Stomach (tissue), 9 donors: Measurements from ENCODE around the gene NPHP4. TPM values are rescaled to one million over a fixed set of nuclear protein-coding genes. Genes with fewer than 3 reads are reported as not detected.
A peak's percentile ranks its signal among the peaks of the same experiment; 100 is the strongest.

Experiments used
- DNase-seq, 2 donors: peaks; one replicate each; pipeline versions ENCODE4 v3.0.0 to v3.0.0-alpha.2; 2013 to 2019
- H3K27ac ChIP-seq, 5 donors: fragments of 200-600 bp in 4 of 5; sonication (generic) in 4 of 5; one replicate each; pipeline ENCODE4 v1.5.1; 2013 to 2019; ENCODE audit warnings: mild to moderate bottlenecking in 1 of 5, moderate library complexity in 1 of 5
- H3K27me3 ChIP-seq, 3 donors: fragments of 200-600 bp; sonication (generic); one replicate each; pipeline ENCODE4 v1.5.1; 2017 to 2019; ENCODE audit warnings: mixed run types in 1 of 3
- H3K36me3 ChIP-seq, 4 donors: fragments of 200-600 bp; sonication (generic); 1 replicate in 3 of 4; 2 replicates in 1 of 4; pipeline ENCODE4 v1.5.1; 2016 to 2019
- H3K4me1 ChIP-seq, 4 donors: fragments of 200-600 bp; sonication (generic); one replicate each; pipeline ENCODE4 v1.5.1; 2016 to 2019
- H3K4me3 ChIP-seq, 4 donors: fragments of 200-600 bp; sonication (generic) in 3 of 4; one replicate each; pipeline ENCODE4 v1.5.1; 2016 to 2019; ENCODE audit warnings: mild to moderate bottlenecking in 1 of 4
- H3K9me3 ChIP-seq, 4 donors: fragments of 200-600 bp; sonication (generic); one replicate each; pipeline ENCODE4 v1.5.1; 2016 to 2019
- EP300 ChIP-seq: sonication (generic); formaldehyde crosslinking; IDR thresholded peaks from one replicate; pipeline ENCODE4 v1.6.1; 2017; ENCODE audit warnings: antibody characterized with exemption
- POLR2A ChIP-seq, 4 donors: fragments of 450-650 bp; IDR thresholded peaks; one replicate each; pipeline ENCODE4 v1.6.1; 2016; ENCODE audit warnings: antibody characterized with exemption in 4 of 4, control low read depth in 2 of 4, mild to moderate bottlenecking in 1 of 4, moderate library complexity in 1 of 4
- POLR2AphosphoS5 ChIP-seq, 3 donors: sonication (generic); formaldehyde crosslinking; IDR thresholded peaks; one replicate each; pipeline ENCODE4 v1.6.1; 2016; ENCODE audit warnings: antibody characterized with exemption in 3 of 3
- WGBS, 5 donors: extraction: QIAGEN DNeasy Blood & Tissue Kit in 3 of 5; methylation state at CpG; one replicate each; pipeline versions ENCODE4 v1.1.5 to v1.1.7; 2013 to 2018; 5-methylcytosine and 5-hydroxymethylcytosine counted together
- intact Hi-C: fragments of 100-400 bp; cut with DNase I; formaldehyde crosslinking; loops from one replicate; pipeline ENCODE4 v1.15.1; 2023; ENCODE audit warnings: low total_unique reads
- polyA plus RNA-seq, 3 donors: library from polyadenylated mRNA; stranded (reverse); fragments of 200-250 nt; gene quantifications; one replicate each; pipeline ENCODE4 v1.2.3, GENCODE V29; 2013
- total RNA-seq, 5 donors: library from RNA; depleted of rRNA; stranded (reverse); fragments of >200 nt; gene quantifications; one replicate each; pipeline versions ENCODE4 v1.1.0 to v1.2.3, GENCODE V29; 2014 to 2016
- TF ChIP-seq, protein P1 (sequence below), 7 experiments: fragments of 450-650 bp in 4 of 7; fragments of 200-600 bp in 3 of 7; sonication (generic) in 3 of 7; IDR thresholded peaks; one replicate each; pipeline ENCODE4 v1.5.1; 2016 to 2019; ENCODE audit warnings: antibody characterized with exemption in 7 of 7, control low read depth in 2 of 7, mild to moderate bottlenecking in 1 of 7
- donor health status: healthy with polysubstance abuse.
- donor health status: Bipolar disorder and iron deficiency.
- donor health status: healthy.

NPHP4 gene
- total and polyA plus RNA-seq, 8 donors = 1.9 to 29.7 (median 7.3) TPM

DNA sequence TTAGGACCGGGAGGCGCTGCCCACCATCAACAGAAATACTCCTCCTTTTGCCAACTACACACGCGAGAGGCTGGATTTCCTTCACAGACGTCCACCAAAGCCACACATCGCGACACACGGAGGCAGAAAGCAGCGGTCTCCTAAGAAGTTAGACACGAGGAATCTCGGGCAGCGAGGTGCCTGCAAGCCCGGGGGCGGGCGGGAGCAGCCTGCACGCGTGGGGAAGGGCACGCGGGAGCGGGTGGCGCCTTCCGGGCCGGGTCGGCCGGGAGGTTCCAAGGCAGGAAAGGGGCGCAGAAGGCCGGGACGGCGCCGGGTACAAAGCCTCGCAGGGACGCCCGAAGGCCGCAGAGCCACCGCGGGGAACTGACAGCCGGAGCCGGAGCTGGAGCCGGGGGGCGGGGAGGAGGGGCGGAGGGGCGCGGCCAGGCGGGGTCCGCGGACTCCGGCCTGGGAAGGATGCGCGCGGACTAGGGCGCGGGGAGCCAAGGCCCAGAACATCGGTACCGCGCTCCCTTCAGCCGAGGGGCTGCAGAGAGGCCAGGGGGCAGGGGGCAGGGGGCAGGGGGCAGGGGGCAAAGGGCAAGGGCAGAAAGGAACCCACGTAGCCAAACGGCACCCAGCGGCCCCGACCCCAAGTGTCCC lies 722 bp downstream of the NPHP4 start:
- Histone ChIP-seq H3K36me3 (no peaks in the 10 kb centered on the region), H3K27me3 (peaks cover 0 to 17% (median 7%) of the 10 kb centered on the region in 3 donors), H3K4me1 (peaks cover 17 to 40% (median 28%) of the 10 kb centered on the region in 4 donors), H3K27ac (peak overlapping the region; percentile 92 to 96 (median 96)), H3K9me3 (no peaks in the 10 kb centered on the region), H3K4me3 (peak overlapping the region; percentile 82 to 99 (median 90))
- intact Hi-C loops = loop anchor here (10.0 kb wide), 1 partner anchor 213 kb away; the partner anchor contains the start of gene RNF207
- TF ChIP-seq POLR2AphosphoS5 (IDR thresholded peaks at IDR 0.05) (no peak), POLR2A (IDR thresholded peaks at IDR 0.05) (no peak), EP300 (no peak)
- DNase-seq = peak; percentile 35 to 75
- WGBS, 5 donors = 0 to 2% (median 0%) methylated on average over 25 to 60 of the region's 60 CpGs

DNA sequence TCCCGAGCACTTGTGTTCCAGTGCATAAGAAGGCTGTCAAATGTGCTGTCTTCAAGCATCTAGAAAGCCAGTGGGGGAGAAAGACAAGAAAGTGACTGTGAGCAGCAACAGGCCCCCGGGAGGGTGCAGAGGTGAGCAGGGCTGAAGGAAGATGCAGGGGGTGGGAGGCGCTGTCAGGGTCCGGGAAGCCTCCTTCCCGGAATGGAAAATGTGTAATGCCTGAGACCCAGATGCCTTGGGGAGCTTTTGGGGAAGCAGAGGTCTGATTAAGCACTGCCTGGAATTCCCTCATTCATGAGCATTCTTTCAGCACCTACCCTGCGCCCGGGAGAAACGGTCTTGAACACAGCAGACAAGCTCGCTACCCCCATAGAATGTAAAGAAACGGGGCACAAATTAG lies 1.3 kb downstream of the NPHP4 start:
- Histone ChIP-seq H3K27ac (peak overlapping the region in 1 of 5 donors; percentile 96), H3K4me1 (peaks cover 17 to 40% (median 28%) of the 10 kb centered on the region in 4 donors), H3K4me3 (peak overlapping the region; percentile 82 to 99 (median 90)), H3K36me3 (peaks cover 0 to 2% (median 0%) of the 10 kb centered on the region in 4 donors), H3K27me3 (peaks cover 0 to 17% (median 7%) of the 10 kb centered on the region in 3 donors), H3K9me3 (no peaks in the 10 kb centered on the region)
- 42 to 57% (median 51%) methylated on average over 10 of the region's 10 CpGs for WGBS, 5 donors
- no peak for DNase-seq
- intact Hi-C loops = loop anchor here (10.0 kb wide), 1 partner anchor 214 kb away; the partner anchor contains the start of gene RNF207
- no peak for TF ChIP-seq POLR2AphosphoS5 (IDR thresholded peaks at IDR 0.05)
- TF ChIP-seq EP300 = no peak
- no peak for TF ChIP-seq POLR2A (IDR thresholded peaks at IDR 0.05)
- TF ChIP-seq, protein P1, sequence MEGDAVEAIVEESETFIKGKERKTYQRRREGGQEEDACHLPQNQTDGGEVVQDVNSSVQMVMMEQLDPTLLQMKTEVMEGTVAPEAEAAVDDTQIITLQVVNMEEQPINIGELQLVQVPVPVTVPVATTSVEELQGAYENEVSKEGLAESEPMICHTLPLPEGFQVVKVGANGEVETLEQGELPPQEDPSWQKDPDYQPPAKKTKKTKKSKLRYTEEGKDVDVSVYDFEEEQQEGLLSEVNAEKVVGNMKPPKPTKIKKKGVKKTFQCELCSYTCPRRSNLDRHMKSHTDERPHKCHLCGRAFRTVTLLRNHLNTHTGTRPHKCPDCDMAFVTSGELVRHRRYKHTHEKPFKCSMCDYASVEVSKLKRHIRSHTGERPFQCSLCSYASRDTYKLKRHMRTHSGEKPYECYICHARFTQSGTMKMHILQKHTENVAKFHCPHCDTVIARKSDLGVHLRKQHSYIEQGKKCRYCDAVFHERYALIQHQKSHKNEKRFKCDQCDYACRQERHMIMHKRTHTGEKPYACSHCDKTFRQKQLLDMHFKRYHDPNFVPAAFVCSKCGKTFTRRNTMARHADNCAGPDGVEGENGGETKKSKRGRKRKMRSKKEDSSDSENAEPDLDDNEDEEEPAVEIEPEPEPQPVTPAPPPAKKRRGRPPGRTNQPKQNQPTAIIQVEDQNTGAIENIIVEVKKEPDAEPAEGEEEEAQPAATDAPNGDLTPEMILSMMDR (IDR thresholded peaks at IDR 0.05) = no peak

DNA sequence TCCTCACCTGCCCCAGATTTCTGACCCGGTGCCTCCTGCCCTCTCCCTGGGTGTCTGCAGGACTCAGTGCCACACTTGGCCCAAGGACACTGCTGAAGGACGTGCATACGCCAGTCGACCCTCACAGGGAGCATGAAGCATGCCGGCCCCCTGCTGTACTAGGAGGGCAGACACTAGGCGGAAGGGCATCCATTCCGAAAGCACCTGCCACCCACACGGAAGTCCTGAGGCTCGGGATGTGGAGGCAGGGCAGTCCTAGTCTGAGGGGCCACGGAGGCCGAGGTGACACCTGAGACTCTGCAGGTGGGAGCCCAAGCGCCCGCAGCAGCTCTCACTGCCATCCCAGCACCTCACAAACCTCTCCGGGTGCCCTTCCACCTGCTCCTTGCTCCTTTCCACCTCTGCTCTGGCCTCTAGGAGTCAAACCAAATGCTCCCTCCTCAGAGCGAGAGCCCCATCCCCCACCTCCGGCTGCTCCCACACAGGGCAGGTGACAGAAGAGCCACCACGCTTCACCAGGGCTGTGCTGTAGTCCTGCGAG lies 2.4 kb downstream of the NPHP4 start:
- no peak overlapping the region for H3K27ac ChIP-seq
- intact Hi-C loops = loop anchor here (10.0 kb wide), 1 partner anchor 215 kb away; the partner anchor contains the start of gene RNF207
- H3K36me3 ChIP-seq = peaks cover 0 to 13% (median 8%) of the 10 kb centered on the region in 4 donors
- no peak for DNase-seq
- 91 to 98% (median 95%) methylated on average over 11 to 18 of the region's 18 CpGs for WGBS, 5 donors
- peaks cover 17 to 35% (median 28%) of the 10 kb centered on the region in 4 donors for H3K4me1 ChIP-seq
- TF ChIP-seq EP300 (no peak), POLR2AphosphoS5 (IDR thresholded peaks at IDR 0.05) (no peak), POLR2A (IDR thresholded peaks at IDR 0.05) (no peak)
- TF ChIP-seq, protein P1 (IDR thresholded peaks at IDR 0.05) = no peak
- H3K27me3 ChIP-seq = peaks cover 0 to 17% (median 7%) of the 10 kb centered on the region in 3 donors
- H3K9me3 ChIP-seq = no peaks in the 10 kb centered on the region
- H3K4me3 ChIP-seq = no peak overlapping the region

DNA sequence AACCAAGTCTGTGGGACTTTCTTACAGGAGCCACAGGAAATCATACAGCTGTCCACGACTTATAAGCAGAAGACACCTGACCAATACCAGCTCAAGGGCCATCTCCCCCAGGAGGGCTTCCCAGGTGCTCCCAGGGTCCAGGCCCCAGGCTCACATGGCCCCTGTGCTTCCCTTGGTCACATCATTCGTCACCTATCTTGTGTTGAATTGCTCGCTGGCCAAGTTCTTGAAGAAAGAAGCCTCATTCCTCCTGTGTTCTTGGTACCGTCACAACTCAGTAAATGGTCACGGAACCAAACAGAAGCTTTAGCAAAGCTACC lies 3.0 kb downstream of the NPHP4 start:
- Histone ChIP-seq H3K27me3 (peaks cover 0 to 15% (median 7%) of the 10 kb centered on the region in 3 donors), H3K4me1 (peaks cover 17 to 29% (median 27%) of the 10 kb centered on the region in 4 donors), H3K36me3 (peaks cover 0 to 18% (median 12%) of the 10 kb centered on the region in 4 donors), H3K4me3 (no peak overlapping the region), H3K27ac (no peak overlapping the region), H3K9me3 (no peaks in the 10 kb centered on the region)
- intact Hi-C loops = no loop called here
- TF ChIP-seq EP300 (no peak), POLR2AphosphoS5 (IDR thresholded peaks at IDR 0.05) (no peak), POLR2A (IDR thresholded peaks at IDR 0.05) (no peak)
- TF ChIP-seq, protein P1 (IDR thresholded peaks at IDR 0.05) = no peak
- no peak for DNase-seq
- WGBS, 5 donors = 93 to 98% (median 96%) methylated on average over 5 of the region's 5 CpGs
